ENCODE measurements around the gene GLI3. TPM values are rescaled to one million over a fixed set of nuclear protein-coding genes. Genes with fewer than 3 reads are reported as not detected.

The GLI3 gene
- total and polyA plus RNA-seq, 2 donors from 2014 or later = 0.92 to 11.1 TPM

DNA sequence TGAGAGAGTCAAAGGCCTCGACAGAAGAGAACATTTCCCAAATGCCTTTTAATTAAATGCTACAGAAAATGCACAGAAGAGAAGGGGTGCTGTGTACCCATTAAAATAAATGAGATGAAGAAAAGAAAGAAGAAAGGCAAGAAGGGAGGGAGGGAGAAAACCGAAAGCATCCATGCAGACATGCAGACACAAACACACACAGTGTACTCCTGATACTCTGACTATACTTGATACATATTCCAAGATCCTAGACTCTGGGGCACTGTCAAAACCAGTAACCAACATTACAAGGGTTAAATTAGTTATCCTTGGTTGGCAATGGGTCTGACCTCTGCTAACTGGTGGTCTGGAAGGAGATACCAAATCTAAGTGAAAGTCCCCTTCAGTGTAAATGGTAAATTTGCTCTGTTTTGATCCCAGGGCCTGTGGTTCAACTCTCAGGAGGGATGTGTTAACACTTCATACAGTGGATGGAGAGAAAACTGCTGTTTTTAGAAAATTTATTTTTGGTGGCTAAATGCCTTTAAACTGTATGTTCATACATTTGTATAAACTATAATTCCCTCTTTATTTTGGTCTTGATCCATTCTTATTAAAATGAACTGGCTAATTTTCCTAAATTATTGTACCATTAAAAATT lies 241.3 kb downstream of the GLI3 start:
- H3K27me3 ChIP-seq (ENCODE audit: control insufficient read depth, insufficient read depth, low read length) = no peaks in the 10 kb centered on the region
- H3K9me3 ChIP-seq (ENCODE audit: control insufficient read depth in 2 of 3, insufficient read depth in 1 of 3, low read length in 3 of 3) = no peaks in the 10 kb centered on the region
- no peak for FAIRE-seq
- no peak overlapping the region for H3K4me3 ChIP-seq (ENCODE audit: low read length in 3 of 3)
- H3K36me3 ChIP-seq (ENCODE audit: control insufficient read depth in 2 of 3, insufficient read depth in 3 of 3, low read length in 3 of 3) = no peaks in the 10 kb centered on the region
- H3K9ac ChIP-seq (ENCODE audit: low read length in 3 of 3) = no peak overlapping the region
- TF ChIP-seq, protein P1, sequence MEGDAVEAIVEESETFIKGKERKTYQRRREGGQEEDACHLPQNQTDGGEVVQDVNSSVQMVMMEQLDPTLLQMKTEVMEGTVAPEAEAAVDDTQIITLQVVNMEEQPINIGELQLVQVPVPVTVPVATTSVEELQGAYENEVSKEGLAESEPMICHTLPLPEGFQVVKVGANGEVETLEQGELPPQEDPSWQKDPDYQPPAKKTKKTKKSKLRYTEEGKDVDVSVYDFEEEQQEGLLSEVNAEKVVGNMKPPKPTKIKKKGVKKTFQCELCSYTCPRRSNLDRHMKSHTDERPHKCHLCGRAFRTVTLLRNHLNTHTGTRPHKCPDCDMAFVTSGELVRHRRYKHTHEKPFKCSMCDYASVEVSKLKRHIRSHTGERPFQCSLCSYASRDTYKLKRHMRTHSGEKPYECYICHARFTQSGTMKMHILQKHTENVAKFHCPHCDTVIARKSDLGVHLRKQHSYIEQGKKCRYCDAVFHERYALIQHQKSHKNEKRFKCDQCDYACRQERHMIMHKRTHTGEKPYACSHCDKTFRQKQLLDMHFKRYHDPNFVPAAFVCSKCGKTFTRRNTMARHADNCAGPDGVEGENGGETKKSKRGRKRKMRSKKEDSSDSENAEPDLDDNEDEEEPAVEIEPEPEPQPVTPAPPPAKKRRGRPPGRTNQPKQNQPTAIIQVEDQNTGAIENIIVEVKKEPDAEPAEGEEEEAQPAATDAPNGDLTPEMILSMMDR (IDR thresholded peaks at IDR 0.05; ENCODE audit: borderline replicate concordance, extremely low read depth, insufficient read depth) = no peak
- no peaks in the 10 kb centered on the region for H3K4me1 ChIP-seq (ENCODE audit: control insufficient read depth in 2 of 3, insufficient read depth in 2 of 3, low read depth in 1 of 3, low read length in 3 of 3)
- no peak overlapping the region for H3K27ac ChIP-seq (ENCODE audit: low read depth in 2 of 2, low read length in 2 of 2)
- no peak for DNase-seq
- intact Hi-C loops (cut with DNase I) = no loop called here

DNA sequence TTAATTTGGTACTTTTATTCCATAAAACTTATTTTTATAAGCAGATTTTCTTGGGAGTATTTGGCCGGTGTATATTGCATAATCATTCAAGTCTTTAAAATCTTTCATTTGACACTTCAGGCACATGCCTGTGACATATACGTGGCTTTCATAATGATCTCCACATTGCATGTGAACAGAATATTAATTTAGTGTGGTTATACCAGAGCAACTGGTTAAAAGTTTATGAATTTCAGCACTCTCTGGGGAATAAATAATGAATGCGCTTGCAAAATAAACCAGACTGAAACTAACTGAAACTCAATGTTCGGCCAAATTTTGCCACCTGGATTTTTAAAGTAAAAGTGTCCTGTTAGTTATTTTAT lies 242.3 kb downstream of the GLI3 start:
- H3K4me3 ChIP-seq (ENCODE audit: low read length in 3 of 3) = no peak overlapping the region
- no peaks in the 10 kb centered on the region for H3K36me3 ChIP-seq (ENCODE audit: control insufficient read depth in 2 of 3, insufficient read depth in 3 of 3, low read length in 3 of 3)
- FAIRE-seq (no peak), DNase-seq (no peak)
- intact Hi-C loops (cut with DNase I) = no loop called here
- H3K9ac ChIP-seq (ENCODE audit: low read length in 3 of 3) = no peak overlapping the region
- H3K9me3 ChIP-seq (ENCODE audit: control insufficient read depth in 2 of 3, insufficient read depth in 1 of 3, low read length in 3 of 3) = no peaks in the 10 kb centered on the region
- no peak overlapping the region for H3K27ac ChIP-seq (ENCODE audit: low read depth in 2 of 2, low read length in 2 of 2)
- TF ChIP-seq, protein P1 (IDR thresholded peaks at IDR 0.05; ENCODE audit: borderline replicate concordance, extremely low read depth, insufficient read depth) = no peak
- H3K4me1 ChIP-seq (ENCODE audit: control insufficient read depth in 2 of 3, insufficient read depth in 2 of 3, low read depth in 1 of 3, low read length in 3 of 3) = no peaks in the 10 kb centered on the region
- H3K27me3 ChIP-seq (ENCODE audit: control insufficient read depth, insufficient read depth, low read length) = no peaks in the 10 kb centered on the region

DNA sequence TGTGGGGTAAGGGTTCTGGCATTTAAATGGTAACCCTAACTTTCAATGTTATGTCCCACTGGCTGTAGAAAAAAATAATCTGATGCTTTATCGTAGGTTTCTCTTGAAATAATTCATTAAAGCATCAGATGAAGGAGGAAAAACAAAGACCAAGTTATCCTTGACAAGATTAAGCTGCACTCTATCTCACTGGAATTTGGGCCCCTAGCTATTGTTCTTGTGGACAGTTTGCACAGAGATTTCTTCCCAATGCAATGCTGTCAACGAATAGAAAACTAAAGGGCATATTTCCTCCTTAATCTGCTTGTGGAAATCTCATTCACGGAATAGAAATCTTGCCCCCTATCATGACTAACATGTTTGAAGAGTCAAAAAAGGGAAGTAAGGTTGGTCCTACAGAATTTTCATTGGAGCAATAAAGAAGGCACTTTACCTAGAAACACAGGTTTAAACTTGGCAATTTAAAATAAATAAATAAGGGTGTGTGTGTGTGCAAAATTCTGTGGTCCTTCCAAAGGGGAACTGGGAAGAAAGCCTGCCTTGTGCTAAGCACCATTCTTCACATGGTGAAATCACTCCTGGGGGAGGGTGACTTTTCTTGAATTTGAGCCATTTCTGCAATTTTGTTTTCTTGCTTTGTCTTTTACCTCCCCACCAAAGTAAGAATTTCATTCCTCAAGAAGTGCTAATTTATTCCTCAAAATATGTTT lies 242.8 kb downstream of the GLI3 start:
- Histone ChIP-seq H3K9ac (ENCODE audit: low read length in 3 of 3) (no peak overlapping the region), H3K27me3 (ENCODE audit: control insufficient read depth, insufficient read depth, low read length) (no peaks in the 10 kb centered on the region), H3K27ac (ENCODE audit: low read depth in 2 of 2, low read length in 2 of 2) (no peak overlapping the region), H3K36me3 (ENCODE audit: control insufficient read depth in 2 of 3, insufficient read depth in 3 of 3, low read length in 3 of 3) (no peaks in the 10 kb centered on the region), H3K9me3 (ENCODE audit: control insufficient read depth in 2 of 3, insufficient read depth in 1 of 3, low read length in 3 of 3) (no peaks in the 10 kb centered on the region), H3K4me1 (ENCODE audit: control insufficient read depth in 2 of 3, insufficient read depth in 2 of 3, low read depth in 1 of 3, low read length in 3 of 3) (no peaks in the 10 kb centered on the region), H3K4me3 (ENCODE audit: low read length in 3 of 3) (no peak overlapping the region)
- FAIRE-seq = no peak
- TF ChIP-seq, protein P1 (IDR thresholded peaks at IDR 0.05; ENCODE audit: borderline replicate concordance, extremely low read depth, insufficient read depth) = no peak
- intact Hi-C loops (cut with DNase I) = no loop called here
- DNase-seq = no peak

Data from kidney (tissue), 14 donors.